Femur (tissue), 1 donor: ENCODE results near the gene EXOSC9.

Experiments used
- DNase-seq: peaks from one replicate; pipeline ENCODE4 v3.0.0-alpha.2; 2017

EXOSC9 gene

GRCh38 chr4:121789960-121790829 is 10.9 kb upstream of the EXOSC9 start:
- no peak for DNase-seq

GRCh38 chr4:121790976-121791375 is 10.1 kb upstream of the EXOSC9 start:
- DNase-seq, result no peak

- DNase-seq, result no peak
Measured at GRCh38 chr4:121791481-121791880, 9.6 kb upstream of the EXOSC9 start.

GRCh38 chr4:121792966-121793365 is 8.2 kb upstream of the EXOSC9 start:
- no peak for DNase-seq

GRCh38 chr4:121794505-121795188 is 6.5 kb upstream of the EXOSC9 start:
- no peak for DNase-seq

- DNase-seq, result no peak
Measured at GRCh38 chr4:121796283-121796682, 4.8 kb upstream of the EXOSC9 start.

- DNase-seq, result no peak
Measured at GRCh38 chr4:121799208-121799823, 1.8 kb upstream of the EXOSC9 start.

GRCh38 chr4:121799867-121800501 is 1.1 kb upstream of the EXOSC9 start:
- no peak for DNase-seq

- DNase-seq, result no peak
Measured at GRCh38 chr4:121800638-121800960, 524 bp upstream of the EXOSC9 start.

GRCh38 chr4:121801715-121802075 is 572 bp downstream of the EXOSC9 start:
- no peak for DNase-seq

- DNase-seq, result no peak
Measured at GRCh38 chr4:121806411-121806810, 5.3 kb downstream of the EXOSC9 start.

GRCh38 chr4:121811122-121811521 is 10.0 kb downstream of the EXOSC9 start:
- no peak for DNase-seq

- DNase-seq, result no peak
Measured at GRCh38 chr4:121814756-121815155, 13.6 kb downstream of the EXOSC9 start.

GRCh38 chr4:121817006-121817405 is 15.9 kb downstream of the EXOSC9 start:
- DNase-seq, result no peak

- no peak for DNase-seq
Measured at GRCh38 chr4:121817701-121818100, 16.6 kb downstream of the EXOSC9 start.

- no peak for DNase-seq
Measured at GRCh38 chr4:121818215-121818614, 17.1 kb downstream of the EXOSC9 start.

- DNase-seq, result no peak
Measured at GRCh38 chr4:121819216-121819965, 18.3 kb downstream of the EXOSC9 start.

GRCh38 chr4:121822047-121822446 is 20.9 kb downstream of the EXOSC9 start:
- DNase-seq, result no peak

- peak; percentile 57 for DNase-seq
Measured at GRCh38 chr4:121822796-121823504, 21.8 kb downstream of the EXOSC9 start.

- DNase-seq, result peak; percentile 98
Measured at GRCh38 chr4:121823505-121824170, 22.5 kb downstream of the EXOSC9 start, which contains the start of gene CCNA2. Gene CCNA2 (minus strand): TSS chr4:121823883. CDS start chr4:121823628, 255 bp downstream.

- DNase-seq, result no peak
Measured at GRCh38 chr4:121824171-121824527, 23.0 kb downstream of the EXOSC9 start.
